ENCODE data around the gene RHEB. TPM values are rescaled to one million over a fixed set of nuclear protein-coding genes. Genes with fewer than 3 reads are reported as not detected.

RHEB gene
- total RNA-seq, 1 donor from 2014 or later: 94.2 TPM

DNA sequence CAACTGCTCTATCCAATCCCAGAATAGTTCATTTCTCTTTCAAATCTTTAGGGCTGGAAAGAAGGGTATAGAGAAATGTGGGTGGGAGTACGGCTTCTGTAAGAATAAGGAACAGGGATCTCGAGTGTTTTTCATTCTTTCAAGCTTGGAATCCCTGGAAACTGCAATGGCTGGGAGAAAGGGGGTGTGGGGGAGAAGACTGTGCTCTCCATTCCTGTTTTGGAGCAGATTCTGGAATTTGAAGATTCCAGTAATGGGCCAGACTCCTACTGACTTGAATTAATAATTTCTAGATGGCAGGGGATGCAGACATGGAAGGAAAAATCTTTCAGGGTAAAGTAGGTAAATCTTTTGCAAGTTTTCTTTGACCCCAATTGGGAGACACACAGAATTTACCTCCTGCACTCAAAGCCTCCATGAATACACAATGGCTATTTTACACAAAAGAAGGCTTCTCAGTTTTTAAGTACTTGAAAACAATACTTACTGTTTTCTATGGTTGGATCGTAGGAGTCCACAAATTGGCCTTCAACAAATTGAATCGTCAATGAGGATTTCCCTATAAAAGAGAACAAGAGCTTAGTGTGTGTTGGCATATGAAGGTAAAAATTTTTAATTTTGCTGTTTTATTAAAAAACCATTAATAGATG, 29.1 kb downstream of the RHEB start:
- peaks cover 14% of the 10 kb centered on the region for H3K36me3 Mint-ChIP-seq (ENCODE audit: low read depth, unreplicated experiment)
- no peaks in the 10 kb centered on the region for H3K9me3 Mint-ChIP-seq (ENCODE audit: unreplicated experiment)
- TF ChIP-seq, protein P1, sequence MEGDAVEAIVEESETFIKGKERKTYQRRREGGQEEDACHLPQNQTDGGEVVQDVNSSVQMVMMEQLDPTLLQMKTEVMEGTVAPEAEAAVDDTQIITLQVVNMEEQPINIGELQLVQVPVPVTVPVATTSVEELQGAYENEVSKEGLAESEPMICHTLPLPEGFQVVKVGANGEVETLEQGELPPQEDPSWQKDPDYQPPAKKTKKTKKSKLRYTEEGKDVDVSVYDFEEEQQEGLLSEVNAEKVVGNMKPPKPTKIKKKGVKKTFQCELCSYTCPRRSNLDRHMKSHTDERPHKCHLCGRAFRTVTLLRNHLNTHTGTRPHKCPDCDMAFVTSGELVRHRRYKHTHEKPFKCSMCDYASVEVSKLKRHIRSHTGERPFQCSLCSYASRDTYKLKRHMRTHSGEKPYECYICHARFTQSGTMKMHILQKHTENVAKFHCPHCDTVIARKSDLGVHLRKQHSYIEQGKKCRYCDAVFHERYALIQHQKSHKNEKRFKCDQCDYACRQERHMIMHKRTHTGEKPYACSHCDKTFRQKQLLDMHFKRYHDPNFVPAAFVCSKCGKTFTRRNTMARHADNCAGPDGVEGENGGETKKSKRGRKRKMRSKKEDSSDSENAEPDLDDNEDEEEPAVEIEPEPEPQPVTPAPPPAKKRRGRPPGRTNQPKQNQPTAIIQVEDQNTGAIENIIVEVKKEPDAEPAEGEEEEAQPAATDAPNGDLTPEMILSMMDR (IDR thresholded peaks at IDR 0.05; ENCODE audit: unreplicated experiment): no peak
- no peak overlapping the region for H3K4me3 Mint-ChIP-seq (ENCODE audit: unreplicated experiment)
- peaks cover 51% of the 10 kb centered on the region for H3K4me1 Mint-ChIP-seq (ENCODE audit: unreplicated experiment)
- peak overlapping the region; percentile 0 for H3K27ac Mint-ChIP-seq (ENCODE audit: unreplicated experiment)
- no peak for DNase-seq (ENCODE audit: low spot score)
- no peaks in the 10 kb centered on the region for H3K27me3 Mint-ChIP-seq (ENCODE audit: unreplicated experiment)

DNA sequence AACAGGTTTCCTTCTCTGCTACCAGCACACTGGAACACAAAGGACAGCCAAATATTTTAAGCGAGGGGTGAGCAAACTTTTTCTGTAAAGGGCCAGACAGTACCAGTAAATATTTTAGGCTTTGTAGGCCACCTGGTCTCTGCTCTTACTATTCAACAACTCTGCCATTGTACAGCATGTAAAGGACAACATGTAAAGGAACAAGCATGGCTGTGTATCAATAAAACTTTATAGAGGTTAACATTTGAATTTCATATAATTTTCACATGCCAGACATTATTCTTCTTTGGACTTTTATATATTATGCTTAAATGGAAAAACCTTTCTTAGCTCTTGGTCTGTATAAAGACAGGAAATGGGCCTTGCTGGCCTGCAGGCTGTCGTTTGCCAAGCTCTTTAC, 30.2 kb downstream of the RHEB start:
- peak overlapping the region; percentile 48 for H3K27ac Mint-ChIP-seq (ENCODE audit: unreplicated experiment)
- no peaks in the 10 kb centered on the region for H3K27me3 Mint-ChIP-seq (ENCODE audit: unreplicated experiment)
- H3K4me3 Mint-ChIP-seq (ENCODE audit: unreplicated experiment): no peak overlapping the region
- TF ChIP-seq, protein P1 (IDR thresholded peaks at IDR 0.05; ENCODE audit: unreplicated experiment): no peak
- H3K4me1 Mint-ChIP-seq (ENCODE audit: unreplicated experiment): peaks cover 50% of the 10 kb centered on the region
- H3K36me3 Mint-ChIP-seq (ENCODE audit: low read depth, unreplicated experiment): peaks cover 14% of the 10 kb centered on the region
- DNase-seq (ENCODE audit: low spot score): no peak
- no peaks in the 10 kb centered on the region for H3K9me3 Mint-ChIP-seq (ENCODE audit: unreplicated experiment)

DNA sequence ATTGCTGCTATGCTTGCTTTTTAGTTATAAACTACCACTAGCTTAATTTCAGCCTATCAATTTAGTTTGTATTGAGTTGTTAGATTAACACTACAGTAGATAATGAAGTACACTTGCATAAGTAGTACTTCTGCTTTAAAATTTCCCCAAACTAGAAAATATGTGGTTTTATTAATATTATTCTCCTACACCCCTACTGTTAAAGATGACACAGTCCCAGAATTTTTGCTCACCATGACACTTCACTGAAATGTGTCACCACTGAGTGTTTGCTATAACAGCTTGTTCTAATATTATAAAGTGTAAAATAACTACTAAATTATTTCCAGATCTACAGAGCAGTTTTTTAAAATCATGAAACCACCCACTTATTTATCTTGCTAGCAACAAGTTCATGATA, 31.6 kb downstream of the RHEB start:
- TF ChIP-seq, protein P1 (IDR thresholded peaks at IDR 0.05; ENCODE audit: unreplicated experiment): no peak
- no peak for DNase-seq (ENCODE audit: low spot score)
- Mint-ChIP-seq H3K9me3 (ENCODE audit: unreplicated experiment) (no peaks in the 10 kb centered on the region), H3K27me3 (ENCODE audit: unreplicated experiment) (no peaks in the 10 kb centered on the region), H3K36me3 (ENCODE audit: low read depth, unreplicated experiment) (peaks cover 22% of the 10 kb centered on the region), H3K4me3 (ENCODE audit: unreplicated experiment) (no peak overlapping the region), H3K27ac (ENCODE audit: unreplicated experiment) (no peak overlapping the region), H3K4me1 (ENCODE audit: unreplicated experiment) (peaks cover 36% of the 10 kb centered on the region)

DNA sequence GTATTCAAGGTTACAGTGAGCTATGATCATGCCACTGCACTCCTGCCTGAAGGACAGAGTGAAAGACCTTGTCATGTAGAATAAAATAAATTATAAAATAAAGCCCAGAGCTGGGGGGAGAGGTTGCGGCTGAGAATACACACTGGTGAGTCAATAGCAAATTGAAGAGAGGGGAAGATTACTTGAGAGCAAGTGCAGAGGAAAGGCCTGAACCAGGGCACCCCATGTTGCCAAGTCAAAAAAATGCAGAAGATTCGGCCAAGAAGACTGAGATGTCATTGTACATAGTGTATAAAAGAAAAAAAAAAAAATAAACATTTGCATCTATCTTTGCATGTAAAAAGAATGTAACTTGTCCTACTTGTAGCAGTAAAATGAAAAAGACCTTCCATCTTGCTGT, 32.5 kb downstream of the RHEB start:
- Mint-ChIP-seq H3K27me3 (ENCODE audit: unreplicated experiment) (no peaks in the 10 kb centered on the region), H3K9me3 (ENCODE audit: unreplicated experiment) (no peaks in the 10 kb centered on the region), H3K4me3 (ENCODE audit: unreplicated experiment) (no peak overlapping the region), H3K4me1 (ENCODE audit: unreplicated experiment) (peaks cover 34% of the 10 kb centered on the region), H3K27ac (ENCODE audit: unreplicated experiment) (no peak overlapping the region), H3K36me3 (ENCODE audit: low read depth, unreplicated experiment) (peaks cover 29% of the 10 kb centered on the region)
- DNase-seq (ENCODE audit: low spot score): no peak
- TF ChIP-seq, protein P1 (IDR thresholded peaks at IDR 0.05; ENCODE audit: unreplicated experiment): no peak

DNA sequence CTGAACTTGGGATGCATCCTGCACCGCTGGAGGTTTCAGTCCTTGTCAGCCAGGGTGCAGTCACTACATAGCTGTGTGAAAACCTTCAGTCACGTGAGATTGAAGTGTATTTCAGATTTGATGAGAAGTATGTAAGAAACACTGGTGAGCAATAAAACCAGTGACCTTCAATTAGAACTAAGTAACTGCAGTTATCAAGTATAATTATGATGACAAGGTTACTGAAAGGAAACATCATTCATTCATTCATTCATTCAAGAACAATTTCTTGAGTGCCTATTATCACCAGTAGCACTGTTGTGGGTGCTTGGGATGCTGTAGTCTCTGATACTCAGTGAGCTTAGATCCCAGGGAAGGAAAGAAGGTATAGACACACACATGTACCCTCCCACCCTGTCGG, 33.6 kb downstream of the RHEB start:
- DNase-seq (ENCODE audit: low spot score): no peak
- Mint-ChIP-seq H3K27ac (ENCODE audit: unreplicated experiment) (no peak overlapping the region), H3K27me3 (ENCODE audit: unreplicated experiment) (no peaks in the 10 kb centered on the region), H3K4me1 (ENCODE audit: unreplicated experiment) (peaks cover 34% of the 10 kb centered on the region), H3K9me3 (ENCODE audit: unreplicated experiment) (no peaks in the 10 kb centered on the region), H3K4me3 (ENCODE audit: unreplicated experiment) (no peak overlapping the region), H3K36me3 (ENCODE audit: low read depth, unreplicated experiment) (peaks cover 29% of the 10 kb centered on the region)
- TF ChIP-seq, protein P1 (IDR thresholded peaks at IDR 0.05; ENCODE audit: unreplicated experiment): no peak

Measured in endothelial cell (in vitro differentiated cells).